NCI-H1694 (cell line): ENCODE measurements around the gene COG5.
"Not testable (repeated sequence)": the region's sequence is repeated elsewhere in the genome, so short reads cannot be mapped to it uniquely, and the experiment has no call there.

Experiments
- DNase-seq: peaks from one replicate; lab custom pipeline; 2025; lab: John Stamatoyannopoulos, UW

Gene COG5

DNA sequence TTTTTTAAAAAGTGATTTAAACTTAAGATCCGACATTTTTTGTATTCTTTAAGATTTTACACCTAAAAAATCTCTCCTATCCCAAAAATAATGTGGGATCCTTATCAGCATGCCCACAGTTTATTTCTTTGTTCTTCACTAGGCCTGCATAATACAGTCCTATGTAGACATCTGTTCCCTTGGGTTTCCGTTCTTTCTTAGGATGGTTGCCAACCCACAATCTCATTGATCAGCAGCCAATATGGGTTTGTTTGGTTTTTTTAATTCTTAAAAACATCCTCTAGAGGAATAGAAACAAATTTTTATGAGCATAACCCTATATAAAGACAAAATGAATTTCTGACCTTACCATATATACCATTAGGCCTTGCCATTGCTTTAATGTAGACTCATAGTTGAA, 403.3 kb downstream of the COG5 start:
- DNase-seq, result no peak

DNA sequence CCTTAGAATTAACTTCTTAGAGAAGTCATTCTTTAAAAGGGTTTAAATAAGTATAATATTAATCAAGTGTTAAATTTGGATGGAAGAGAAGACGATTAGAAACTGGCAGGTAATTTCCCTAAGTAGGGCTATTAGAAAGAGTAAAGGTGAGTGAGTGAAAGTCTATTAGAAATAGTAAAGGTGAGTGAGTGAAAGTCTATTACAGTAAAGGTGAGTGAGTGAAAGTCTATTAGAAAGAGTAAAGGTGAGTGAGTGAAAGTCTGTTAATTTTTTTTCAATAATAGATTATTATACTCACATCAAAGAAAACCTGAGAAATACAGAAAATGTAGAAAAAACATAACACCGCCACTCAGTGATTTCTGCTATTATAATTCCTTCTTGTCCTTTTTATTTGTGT, 405.7 kb downstream of the COG5 start:
- DNase-seq, result no peak

DNA sequence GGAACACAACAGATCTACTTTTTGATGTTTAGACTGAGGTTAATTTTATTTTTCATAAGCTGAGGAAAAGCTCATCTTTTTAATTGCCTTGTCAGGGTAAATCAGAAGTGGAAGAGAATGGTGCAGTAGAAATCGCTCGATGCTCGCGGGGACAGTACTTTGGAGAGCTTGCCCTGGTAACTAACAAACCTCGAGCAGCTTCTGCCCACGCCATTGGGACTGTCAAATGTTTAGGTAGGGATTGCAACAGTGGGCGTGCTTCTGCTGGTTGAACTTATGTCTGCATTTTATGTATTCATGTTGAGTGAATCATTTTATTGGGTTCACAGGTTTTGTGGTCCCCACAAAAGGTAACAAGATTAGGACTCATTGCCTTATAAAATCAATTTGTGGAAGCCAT, 406.6 kb downstream of the COG5 start:
- no peak for DNase-seq

DNA sequence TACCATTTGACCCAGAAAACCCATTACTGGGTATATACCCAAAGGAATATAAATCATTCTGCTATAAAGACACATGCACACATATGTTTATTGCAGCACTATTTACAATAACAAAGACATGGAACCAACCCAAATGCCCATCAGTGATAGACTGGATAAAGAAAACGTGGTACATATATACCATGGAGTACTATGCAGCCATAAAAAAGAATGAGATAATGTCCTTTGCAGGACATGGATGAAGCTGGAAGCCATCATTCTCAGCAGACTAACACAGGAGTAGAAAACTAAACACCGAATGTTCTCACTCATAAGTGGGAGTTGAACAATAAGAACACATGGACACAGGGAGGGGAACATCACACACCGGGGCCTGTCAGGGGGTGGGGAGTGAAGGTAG, 408.0 kb downstream of the COG5 start:
- DNase-seq, result not testable (repeated sequence)

- DNase-seq, result no peak
These were observed 408.9 kb downstream of the COG5 start for GRCh38 chr7:107154826-107155225.

GRCh38 chr7:107152011-107152410, 411.7 kb downstream of the COG5 start:
- no peak for DNase-seq
